ENCODE data around the gene HOXB3. TPM values are rescaled to one million over a fixed set of nuclear protein-coding genes. Genes with fewer than 3 reads are reported as not detected.

The HOXB3 gene
- total RNA-seq, 1 experiment from 2014 or later = not detected

DNA sequence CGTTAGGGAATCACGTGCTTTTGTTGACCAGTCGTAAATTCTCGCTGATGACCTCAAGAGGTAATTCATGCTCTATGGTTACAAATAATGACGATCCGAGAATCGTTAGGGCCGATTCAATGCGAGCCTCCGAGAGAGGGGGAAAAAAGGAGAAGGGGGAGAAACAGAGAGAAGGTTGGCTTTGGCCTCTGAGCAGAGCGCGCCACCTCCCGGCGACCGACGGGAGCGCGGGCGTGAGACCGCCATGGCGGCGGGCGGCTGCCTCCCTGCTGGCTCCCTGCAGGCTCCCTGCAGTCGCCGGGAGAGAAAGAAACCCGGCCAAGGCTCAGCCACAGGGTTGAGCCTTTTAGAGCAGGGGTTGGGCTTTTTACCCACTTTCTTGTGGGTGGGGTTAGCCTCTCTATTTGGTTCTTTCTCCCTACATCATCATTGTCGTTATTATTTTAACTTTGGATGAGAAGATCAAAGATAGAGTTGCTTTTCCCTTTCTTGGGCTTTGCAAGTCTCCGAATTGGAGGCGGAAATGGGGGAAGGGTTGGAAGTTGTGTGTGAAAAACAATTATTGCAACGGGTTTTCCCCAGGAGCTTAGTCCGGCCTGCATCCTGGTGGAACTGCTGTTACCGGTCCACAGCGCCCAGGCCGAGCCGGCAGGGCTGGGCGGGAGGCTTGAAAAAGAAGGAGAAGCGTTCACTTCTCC lies 3.9 kb upstream of the HOXB3 start:
- no peak overlapping the region for H2BK120ac ChIP-seq (ENCODE audit: low read depth, low read length, poor library complexity, severe bottlenecking)
- H3K23me2 ChIP-seq (ENCODE audit: insufficient read length, low read depth, low read length, poor library complexity, severe bottlenecking) = no peaks in the 10 kb centered on the region
- TF ChIP-seq, protein P1, sequence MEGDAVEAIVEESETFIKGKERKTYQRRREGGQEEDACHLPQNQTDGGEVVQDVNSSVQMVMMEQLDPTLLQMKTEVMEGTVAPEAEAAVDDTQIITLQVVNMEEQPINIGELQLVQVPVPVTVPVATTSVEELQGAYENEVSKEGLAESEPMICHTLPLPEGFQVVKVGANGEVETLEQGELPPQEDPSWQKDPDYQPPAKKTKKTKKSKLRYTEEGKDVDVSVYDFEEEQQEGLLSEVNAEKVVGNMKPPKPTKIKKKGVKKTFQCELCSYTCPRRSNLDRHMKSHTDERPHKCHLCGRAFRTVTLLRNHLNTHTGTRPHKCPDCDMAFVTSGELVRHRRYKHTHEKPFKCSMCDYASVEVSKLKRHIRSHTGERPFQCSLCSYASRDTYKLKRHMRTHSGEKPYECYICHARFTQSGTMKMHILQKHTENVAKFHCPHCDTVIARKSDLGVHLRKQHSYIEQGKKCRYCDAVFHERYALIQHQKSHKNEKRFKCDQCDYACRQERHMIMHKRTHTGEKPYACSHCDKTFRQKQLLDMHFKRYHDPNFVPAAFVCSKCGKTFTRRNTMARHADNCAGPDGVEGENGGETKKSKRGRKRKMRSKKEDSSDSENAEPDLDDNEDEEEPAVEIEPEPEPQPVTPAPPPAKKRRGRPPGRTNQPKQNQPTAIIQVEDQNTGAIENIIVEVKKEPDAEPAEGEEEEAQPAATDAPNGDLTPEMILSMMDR (conservative IDR thresholded peaks at IDR 0.05) = peak; percentile 93
- H3K27ac ChIP-seq (ENCODE audit: insufficient read length, low read depth, low read length) = no peak overlapping the region
- no peak overlapping the region for H2BK20ac ChIP-seq (ENCODE audit: low read depth, low read length, poor library complexity, severe bottlenecking)
- no peaks in the 10 kb centered on the region for H3K9me3 ChIP-seq (ENCODE audit: control insufficient read depth, low read depth, low read length)
- H3K4me1 ChIP-seq (ENCODE audit: insufficient read depth, low read length) = no peaks in the 10 kb centered on the region
- no peak overlapping the region for H2BK12ac ChIP-seq (ENCODE audit: insufficient read length, low read depth, low read length)
- no peak overlapping the region for H2AFZ ChIP-seq (ENCODE audit: low read length)
- H3K27ac Mint-ChIP-seq = no peak overlapping the region
- H3K14ac ChIP-seq (ENCODE audit: insufficient read depth, low read length) = no peak overlapping the region
- H3K18ac ChIP-seq (ENCODE audit: insufficient read length, low read depth, low read length) = no peak overlapping the region
- peaks cover 8 to 37% of the 10 kb centered on the region in 2 experiments for H3K4me1 Mint-ChIP-seq
- H3K4me2 ChIP-seq (ENCODE audit: insufficient read depth, insufficient read length, low read length) = peak overlapping the region; percentile 33
- peaks cover 99% of the 10 kb centered on the region for H3K27me3 ChIP-seq (ENCODE audit: insufficient read depth, low read length)
- peak; percentile 93 for DNase-seq
- H3K23ac ChIP-seq (ENCODE audit: insufficient read length, low read depth, low read length) = no peak overlapping the region
- H3K56ac ChIP-seq (ENCODE audit: insufficient read length, low read depth, low read length) = no peak overlapping the region
- no peaks in the 10 kb centered on the region for H4K20me1 ChIP-seq (ENCODE audit: control insufficient read depth, insufficient read depth, insufficient read length)
- no peak overlapping the region for H4K5ac ChIP-seq (ENCODE audit: insufficient read length, low read depth, low read length)
- no peak overlapping the region for H2BK15ac ChIP-seq (ENCODE audit: low read depth, low read length)
- H3K9ac ChIP-seq (ENCODE audit: extremely low read depth, insufficient read length, low read length) = no peak overlapping the region
- no peak overlapping the region for H4K91ac ChIP-seq (ENCODE audit: insufficient read length, low read depth, low read length)
- no peaks in the 10 kb centered on the region for H3K36me3 Mint-ChIP-seq (ENCODE audit: insufficient read depth in 1 of 3, low read depth in 3 of 3)
- no peak overlapping the region for H2AK5ac ChIP-seq (ENCODE audit: insufficient read length, low read length)
- no peak overlapping the region for H4K8ac ChIP-seq (replicated peaks; ENCODE audit: insufficient read length, low read depth, low read length)
- H3K79me1 ChIP-seq (ENCODE audit: insufficient read depth, low read depth, low read length, poor library complexity, severe bottlenecking) = no peaks in the 10 kb centered on the region
- no peak overlapping the region for H3T11ph ChIP-seq (ENCODE audit: low read length)
- peaks cover 100% of the 10 kb centered on the region for H3K27me3 Mint-ChIP-seq (ENCODE audit: low read depth)
- peak overlapping the region in 1 of 2 experiments; percentile 31; a peak in 2 of 5 replicates for H3K4me3 Mint-ChIP-seq
- no peaks in the 10 kb centered on the region for H3K79me2 ChIP-seq (ENCODE audit: insufficient read depth, low read length)
- no peak overlapping the region for H2BK5ac ChIP-seq (ENCODE audit: insufficient read length, low read length)
- H3K4ac ChIP-seq (ENCODE audit: low read depth, low read length) = no peak overlapping the region
- peaks cover 4 to 21% of the 10 kb centered on the region in 2 experiments; a peak in 2 of 5 replicates for H3K9me3 Mint-ChIP-seq
- WGBS (ENCODE audit: extremely low coverage, insufficient read length, low lambda C conversion rate) = no CpG with 5 or more reads among the region's 37 CpGs
